ENCODE data around the gene SLC9A9. TPM values are rescaled to one million over a fixed set of nuclear protein-coding genes. Genes with fewer than 3 reads are reported as not detected.

The SLC9A9 gene
- total and polyA plus RNA-seq, 2 donors: 20.5 to 21.2 TPM

GRCh38 chr3:143822374-143822773 lies 25.9 kb downstream of the SLC9A9 start:
- Histone ChIP-seq H3K4me3 (ENCODE audit: low read length in 2 of 2) (no peak overlapping the region), H3K36me3 (ENCODE audit: control insufficient read depth in 2 of 2, insufficient read depth in 2 of 2, low read length in 1 of 2) (no peaks in the 10 kb centered on the region), H3K4me1 (ENCODE audit: control insufficient read depth in 2 of 2, insufficient read depth in 2 of 2, low read length in 2 of 2) (peaks cover 0 to 13% of the 10 kb centered on the region in 2 donors), H3K27ac (ENCODE audit: low read depth in 1 of 2, low read length in 1 of 2) (no peak overlapping the region), H3K9me3 (ENCODE audit: control insufficient read depth in 2 of 2, insufficient read depth in 1 of 2, low read length in 1 of 2) (no peaks in the 10 kb centered on the region), H3K27me3 (ENCODE audit: control insufficient read depth in 2 of 2, insufficient read depth in 1 of 2, low read length in 1 of 2) (no peaks in the 10 kb centered on the region)
- WGBS: 63% methylated on average over 3 of the region's 3 CpGs
- DNase-seq (ENCODE audit: low read depth in 6 of 9, low spot score in 9 of 9): no peak

GRCh38 chr3:143821862-143822261 lies 26.4 kb downstream of the SLC9A9 start:
- Histone ChIP-seq H3K27ac (ENCODE audit: low read depth in 1 of 2, low read length in 1 of 2) (no peak overlapping the region), H3K9me3 (ENCODE audit: control insufficient read depth in 2 of 2, insufficient read depth in 1 of 2, low read length in 1 of 2) (no peaks in the 10 kb centered on the region), H3K27me3 (ENCODE audit: control insufficient read depth in 2 of 2, insufficient read depth in 1 of 2, low read length in 1 of 2) (no peaks in the 10 kb centered on the region), H3K4me3 (ENCODE audit: low read length in 2 of 2) (no peak overlapping the region), H3K36me3 (ENCODE audit: control insufficient read depth in 2 of 2, insufficient read depth in 2 of 2, low read length in 1 of 2) (no peaks in the 10 kb centered on the region), H3K4me1 (ENCODE audit: control insufficient read depth in 2 of 2, insufficient read depth in 2 of 2, low read length in 2 of 2) (peaks cover 0 to 13% of the 10 kb centered on the region in 2 donors)
- WGBS: 58% methylated on average over 4 of the region's 4 CpGs
- DNase-seq (ENCODE audit: low read depth in 6 of 9, low spot score in 9 of 9): peak in 1 of 9 donors; percentile 15

- Histone ChIP-seq H3K4me3 (ENCODE audit: low read length in 2 of 2) (no peak overlapping the region), H3K4me1 (ENCODE audit: control insufficient read depth in 2 of 2, insufficient read depth in 2 of 2, low read length in 2 of 2) (peaks cover 0 to 9% of the 10 kb centered on the region in 2 donors), H3K9me3 (ENCODE audit: control insufficient read depth in 2 of 2, insufficient read depth in 1 of 2, low read length in 1 of 2) (no peaks in the 10 kb centered on the region), H3K27ac (ENCODE audit: low read depth in 1 of 2, low read length in 1 of 2) (no peak overlapping the region), H3K36me3 (ENCODE audit: control insufficient read depth in 2 of 2, insufficient read depth in 2 of 2, low read length in 1 of 2) (no peaks in the 10 kb centered on the region), H3K27me3 (ENCODE audit: control insufficient read depth in 2 of 2, insufficient read depth in 1 of 2, low read length in 1 of 2) (no peaks in the 10 kb centered on the region)
- DNase-seq (ENCODE audit: low read depth in 6 of 9, low spot score in 9 of 9): no peak
- 79% methylated on average over 3 of the region's 3 CpGs for WGBS
These were observed 27.6 kb downstream of the SLC9A9 start for GRCh38 chr3:143820466-143821221.

GRCh38 chr3:143819890-143820289 lies 28.4 kb downstream of the SLC9A9 start:
- H3K4me1 ChIP-seq (ENCODE audit: control insufficient read depth in 2 of 2, insufficient read depth in 2 of 2, low read length in 2 of 2): peaks cover 0 to 11% of the 10 kb centered on the region in 2 donors
- no peaks in the 10 kb centered on the region for H3K27me3 ChIP-seq (ENCODE audit: control insufficient read depth in 2 of 2, insufficient read depth in 1 of 2, low read length in 1 of 2)
- no peaks in the 10 kb centered on the region for H3K9me3 ChIP-seq (ENCODE audit: control insufficient read depth in 2 of 2, insufficient read depth in 1 of 2, low read length in 1 of 2)
- H3K27ac ChIP-seq (ENCODE audit: low read depth in 1 of 2, low read length in 1 of 2): no peak overlapping the region
- no peak overlapping the region for H3K4me3 ChIP-seq (ENCODE audit: low read length in 2 of 2)
- WGBS: 96% methylated on average over 1 of the region's 1 CpG
- no peaks in the 10 kb centered on the region for H3K36me3 ChIP-seq (ENCODE audit: control insufficient read depth in 2 of 2, insufficient read depth in 2 of 2, low read length in 1 of 2)
- DNase-seq (ENCODE audit: low read depth in 6 of 9, low spot score in 9 of 9): no peak

- peaks cover 0 to 3% of the 10 kb centered on the region in 2 donors for H3K4me1 ChIP-seq (ENCODE audit: control insufficient read depth in 2 of 2, insufficient read depth in 2 of 2, low read length in 2 of 2)
- no peaks in the 10 kb centered on the region for H3K27me3 ChIP-seq (ENCODE audit: control insufficient read depth in 2 of 2, insufficient read depth in 1 of 2, low read length in 1 of 2)
- no peaks in the 10 kb centered on the region for H3K9me3 ChIP-seq (ENCODE audit: control insufficient read depth in 2 of 2, insufficient read depth in 1 of 2, low read length in 1 of 2)
- no peak overlapping the region for H3K4me3 ChIP-seq (ENCODE audit: low read length in 2 of 2)
- no peak overlapping the region for H3K27ac ChIP-seq (ENCODE audit: low read depth in 1 of 2, low read length in 1 of 2)
- WGBS: 28% methylated on average over 3 of the region's 3 CpGs
- no peak for DNase-seq (ENCODE audit: low read depth in 6 of 9, low spot score in 9 of 9)
- no peaks in the 10 kb centered on the region for H3K36me3 ChIP-seq (ENCODE audit: control insufficient read depth in 2 of 2, insufficient read depth in 2 of 2, low read length in 1 of 2)
These were observed 33.8 kb downstream of the SLC9A9 start for GRCh38 chr3:143814443-143814889.

GRCh38 chr3:143812481-143812880 lies 35.8 kb downstream of the SLC9A9 start:
- DNase-seq (ENCODE audit: low read depth in 6 of 9, low spot score in 9 of 9): no peak
- Histone ChIP-seq H3K27me3 (ENCODE audit: control insufficient read depth in 2 of 2, insufficient read depth in 1 of 2, low read length in 1 of 2) (no peaks in the 10 kb centered on the region), H3K4me3 (ENCODE audit: low read length in 2 of 2) (no peak overlapping the region), H3K9me3 (ENCODE audit: control insufficient read depth in 2 of 2, insufficient read depth in 1 of 2, low read length in 1 of 2) (no peaks in the 10 kb centered on the region), H3K27ac (ENCODE audit: low read depth in 1 of 2, low read length in 1 of 2) (no peak overlapping the region), H3K36me3 (ENCODE audit: control insufficient read depth in 2 of 2, insufficient read depth in 2 of 2, low read length in 1 of 2) (no peaks in the 10 kb centered on the region), H3K4me1 (ENCODE audit: control insufficient read depth in 2 of 2, insufficient read depth in 2 of 2, low read length in 2 of 2) (peaks cover 0 to 3% of the 10 kb centered on the region in 2 donors)
- WGBS: 94% methylated on average over 3 of the region's 3 CpGs

GRCh38 chr3:143811602-143812001 lies 36.7 kb downstream of the SLC9A9 start:
- H3K9me3 ChIP-seq (ENCODE audit: control insufficient read depth in 2 of 2, insufficient read depth in 1 of 2, low read length in 1 of 2): no peaks in the 10 kb centered on the region
- peaks cover 0 to 3% of the 10 kb centered on the region in 2 donors for H3K4me1 ChIP-seq (ENCODE audit: control insufficient read depth in 2 of 2, insufficient read depth in 2 of 2, low read length in 2 of 2)
- no peak for DNase-seq (ENCODE audit: low read depth in 6 of 9, low spot score in 9 of 9)
- no peak overlapping the region for H3K4me3 ChIP-seq (ENCODE audit: low read length in 2 of 2)
- H3K27me3 ChIP-seq (ENCODE audit: control insufficient read depth in 2 of 2, insufficient read depth in 1 of 2, low read length in 1 of 2): no peaks in the 10 kb centered on the region
- WGBS: 96% methylated on average over 8 of the region's 8 CpGs
- no peaks in the 10 kb centered on the region for H3K36me3 ChIP-seq (ENCODE audit: control insufficient read depth in 2 of 2, insufficient read depth in 2 of 2, low read length in 1 of 2)
- H3K27ac ChIP-seq (ENCODE audit: low read depth in 1 of 2, low read length in 1 of 2): no peak overlapping the region

GRCh38 chr3:143810953-143811265 lies 37.4 kb downstream of the SLC9A9 start:
- no peak overlapping the region for H3K27ac ChIP-seq (ENCODE audit: low read depth in 1 of 2, low read length in 1 of 2)
- H3K9me3 ChIP-seq (ENCODE audit: control insufficient read depth in 2 of 2, insufficient read depth in 1 of 2, low read length in 1 of 2): no peaks in the 10 kb centered on the region
- 17% methylated on average over 2 of the region's 2 CpGs for WGBS
- H3K4me3 ChIP-seq (ENCODE audit: low read length in 2 of 2): no peak overlapping the region
- no peak for DNase-seq (ENCODE audit: low read depth in 6 of 9, low spot score in 9 of 9)
- H3K4me1 ChIP-seq (ENCODE audit: control insufficient read depth in 2 of 2, insufficient read depth in 2 of 2, low read length in 2 of 2): peaks cover 0 to 3% of the 10 kb centered on the region in 2 donors
- H3K36me3 ChIP-seq (ENCODE audit: control insufficient read depth in 2 of 2, insufficient read depth in 2 of 2, low read length in 1 of 2): no peaks in the 10 kb centered on the region
- no peaks in the 10 kb centered on the region for H3K27me3 ChIP-seq (ENCODE audit: control insufficient read depth in 2 of 2, insufficient read depth in 1 of 2, low read length in 1 of 2)

- whole genome bisulfite sequencing: 98% methylated on average over 2 of the region's 2 CpGs
- H3K4me1 ChIP-seq (ENCODE audit: control insufficient read depth in 2 of 2, insufficient read depth in 2 of 2, low read length in 2 of 2): peaks cover 0 to 3% of the 10 kb centered on the region in 2 donors
- H3K4me3 ChIP-seq (ENCODE audit: low read length in 2 of 2): no peak overlapping the region
- no peak for DNase-seq (ENCODE audit: low read depth in 6 of 9, low spot score in 9 of 9)
- no peaks in the 10 kb centered on the region for H3K36me3 ChIP-seq (ENCODE audit: control insufficient read depth in 2 of 2, insufficient read depth in 2 of 2, low read length in 1 of 2)
- H3K9me3 ChIP-seq (ENCODE audit: control insufficient read depth in 2 of 2, insufficient read depth in 1 of 2, low read length in 1 of 2): no peaks in the 10 kb centered on the region
- H3K27ac ChIP-seq (ENCODE audit: low read depth in 1 of 2, low read length in 1 of 2): no peak overlapping the region
- no peaks in the 10 kb centered on the region for H3K27me3 ChIP-seq (ENCODE audit: control insufficient read depth in 2 of 2, insufficient read depth in 1 of 2, low read length in 1 of 2)
These were observed 37.9 kb downstream of the SLC9A9 start for GRCh38 chr3:143810166-143810952.
